ENCODE data around the gene SCGB1C1. TPM values are rescaled to one million over a fixed set of nuclear protein-coding genes. Genes with fewer than 3 reads are reported as not detected.

SCGB1C1 gene
- total RNA-seq, 1 experiment from 2014 or later, result not detected

- no peak for TF ChIP-seq POLR2AphosphoS5 (IDR thresholded peaks at IDR 0.05; ENCODE audit: low read depth, low read length)
These were observed 37.6 kb downstream of the SCGB1C1 start (continued) for GRCh38 chr11:230431-230830.

- TF ChIP-seq EZH2phosphoT487 (IDR thresholded peaks at IDR 0.05; ENCODE audit: borderline replicate concordance) (no peak), ZNF274 (IDR thresholded peaks at IDR 0.05; ENCODE audit: low read depth, low read length) (no peak), POLR2AphosphoS5 (IDR thresholded peaks at IDR 0.05; ENCODE audit: low read depth, low read length) (no peak), EGR1 (IDR thresholded peaks at IDR 0.05; ENCODE audit: low read depth) (no peak), REST (IDR thresholded peaks at IDR 0.05; ENCODE audit: low read depth) (no peak), CEBPB (IDR thresholded peaks at IDR 0.05; ENCODE audit: low read depth) (no peak), SIN3A (IDR thresholded peaks at IDR 0.05; ENCODE audit: low read depth) (no peak), ATF3 (IDR thresholded peaks at IDR 0.05) (no peak), SRF (IDR thresholded peaks at IDR 0.05; ENCODE audit: low read depth) (no peak), MAX (IDR thresholded peaks at IDR 0.05) (no peak), CBX3 (IDR thresholded peaks at IDR 0.05; ENCODE audit: low read depth) (no peak), CTCF (IDR thresholded peaks at IDR 0.05 in 2 of 3, conservative IDR thresholded peaks at IDR 0.05 in 1 of 3; ENCODE audit: borderline replicate concordance in 1 of 3, insufficient read depth in 1 of 3, low read depth in 2 of 3, low read length in 2 of 3) (no peak), ZFX (IDR thresholded peaks at IDR 0.05) (no peak), RAD21 (IDR thresholded peaks at IDR 0.05; ENCODE audit: low read depth) (no peak), EZH2 (IDR thresholded peaks at IDR 0.05) (no peak)
- ChIA-PET RAD21 (ENCODE audit: low non-redundant PET in 1 of 2, low total read pairs in 2 of 2, uncharacterized antibody in 2 of 2, unreplicated experiment in 2 of 2) (no interaction called here), CTCF (no interaction called here), POLR2A (no interaction called here)
- ATAC-seq (no peak), DNase-seq (ENCODE audit: low read depth, low spot score) (no peak)
- Histone ChIP-seq H3K9me2 (ENCODE audit: insufficient read depth) (no peaks in the 10 kb centered on the region), H3K4me1 (ENCODE audit: control insufficient read depth in 1 of 2, insufficient read depth in 2 of 2, low read length in 2 of 2) (peaks cover 2 to 13% of the 10 kb centered on the region in 2 experiments; a peak in 3 of 4 replicates), H3K4me2 (ENCODE audit: low read length) (no peak overlapping the region), H3K27ac (ENCODE audit: low read depth, low read length) (no peak overlapping the region), H3K36me3 (ENCODE audit: control insufficient read depth in 1 of 2, insufficient read depth in 2 of 2, low read length in 2 of 2) (no peaks in the 10 kb centered on the region), H3K27me3 (ENCODE audit: insufficient read depth, low read length) (no peaks in the 10 kb centered on the region), H4K20me1 (ENCODE audit: insufficient read depth) (no peaks in the 10 kb centered on the region), H2AFZ (ENCODE audit: low read depth, low read length, poor library complexity, severe bottlenecking) (no peak overlapping the region), H3K4me3 (replicated peaks in 1 of 2; ENCODE audit: low read depth in 1 of 2, low read length in 2 of 2) (no peak overlapping the region), H3K9me3 (ENCODE audit: control insufficient read depth in 1 of 2, insufficient read depth in 1 of 2, low read depth in 1 of 2, low read length in 2 of 2) (no peaks in the 10 kb centered on the region), H3K79me2 (ENCODE audit: insufficient read depth, low read length) (peaks cover 18% of the 10 kb centered on the region), H3K9ac (ENCODE audit: low read length) (no peak overlapping the region)
- intact Hi-C loops (cut with micrococcal nuclease), result no loop called here
- no TSS peak for BruUV-seq (replicated peaks)
These were observed 40.1 kb downstream of the SCGB1C1 start for GRCh38 chr11:232783-233565.
